SU-DHL-6 (cell line): ENCODE results near the gene ZNF746.

Source experiments
- H2AFZ ChIP-seq: fragments of 200-600 bp; sonication (generic); 2 replicates; pipeline ENCODE4 v1.6.1; 2014; ENCODE audit warnings: low read depth, mild to moderate bottlenecking, moderate library complexity, mixed read lengths, antibody characterized with exemption, low read length; ENCODE audit not compliant: severe bottlenecking
- H3F3A ChIP-seq: fragments of 200-600 bp; shearing (Covaris generic); 2 replicates; pipeline ENCODE4 v1.6.0; 2016; ENCODE audit warnings: antibody characterized with exemption, mild to moderate bottlenecking; ENCODE audit not compliant: insufficient read depth
- H3K27ac ChIP-seq: fragments of 200-600 bp; sonication (generic); 2 replicates; pipeline ENCODE4 v1.5.1; 2016; ENCODE audit warnings: low read depth, mild to moderate bottlenecking, low read length, moderate library complexity, mixed read lengths
- H3K27me3 ChIP-seq: fragments of 200-600 bp; sonication (generic), shearing (Covaris generic); 2 replicates; pipeline ENCODE4 v1.6.0; 2014; ENCODE audit warnings: mild to moderate bottlenecking, low read length
- H3K36me3 ChIP-seq: fragments of 200-600 bp; sonication (generic); 2 replicates; pipeline ENCODE4 v1.6.1; 2014; ENCODE audit warnings: mild to moderate bottlenecking, low read length, mixed read lengths
- H3K4me2 ChIP-seq: fragments of 300-600, 200-600 bp; shearing (Covaris generic), sonication (generic); 2 replicates; pipeline ENCODE4 v1.6.0; 2014; ENCODE audit warnings: low read length, low read depth, mild to moderate bottlenecking; ENCODE audit not compliant: poor library complexity, severe bottlenecking
- H3K4me3 ChIP-seq: fragments of 200-600 bp; sonication (generic); 2 replicates; pipeline ENCODE4 v1.5.1; 2014; ENCODE audit warnings: antibody characterized with exemption, low read length, mild to moderate bottlenecking, mixed read lengths; ENCODE audit not compliant: insufficient read depth, poor library complexity, severe bottlenecking
- H3K79me2 ChIP-seq: fragments of 200-600 bp; sonication (generic); 2 replicates; pipeline ENCODE4 v1.6.1; 2014; ENCODE audit warnings: mild to moderate bottlenecking, low read length, moderate library complexity; ENCODE audit not compliant: insufficient read depth
- H3K9ac ChIP-seq: fragments of 200-600 bp; sonication (generic); 2 replicates; pipeline ENCODE4 v1.7.0; 2014; ENCODE audit warnings: mild to moderate bottlenecking, low read length
- H3K9me2 ChIP-seq: fragments of 200-600 bp; sonication (generic); replicated peaks from 2 replicates; pipeline ENCODE4 v1.6.1; 2014; ENCODE audit warnings: low read length; ENCODE audit not compliant: insufficient read depth
- H3K9me3 ChIP-seq: fragments of 200-600 bp; sonication (generic); 2 replicates; pipeline ENCODE4 v1.6.1; 2014; ENCODE audit warnings: low read length, mixed read lengths; ENCODE audit not compliant: insufficient read depth
- H4K20me1 ChIP-seq: fragments of 200-600 bp; sonication (generic); 2 replicates; pipeline ENCODE4 v1.6.1; 2014; ENCODE audit warnings: low read depth, mild to moderate bottlenecking, antibody characterized with exemption, low read length, moderate library complexity, mixed read lengths
- CTCF ChIP-seq: fragments of 200-600 bp; sonication (generic); IDR thresholded peaks from one replicate; pipeline ENCODE4 v1.5.1; 2017; ENCODE audit warnings: antibody characterized with exemption, mild to moderate bottlenecking, low read length, moderate library complexity; ENCODE audit not compliant: insufficient read depth, poor library complexity, severe bottlenecking
- EZH2phosphoT487 ChIP-seq: fragments of 200-600 bp; sonication (generic), shearing (Covaris generic); conservative IDR thresholded peaks from 2 replicates; pipeline ENCODE4 v1.6.1; 2018; ENCODE audit warnings: mild to moderate bottlenecking, antibody characterized with exemption, low read length, moderate library complexity, mixed read lengths

Gene ZNF746

GRCh38 chr7:149510248-149510647 is 12.6 kb upstream of the ZNF746 start:
- no peaks in the 10 kb centered on the region for H3K27me3 ChIP-seq
- no peak overlapping the region for H3K27ac ChIP-seq
- no peak overlapping the region for H3K4me2 ChIP-seq
- H2AFZ ChIP-seq, result no peak overlapping the region
- no peaks in the 10 kb centered on the region for H3F3A ChIP-seq
- H3K9me3 ChIP-seq, result peaks cover 14% of the 10 kb centered on the region
- no peaks in the 10 kb centered on the region for H3K79me2 ChIP-seq
- H4K20me1 ChIP-seq, result no peaks in the 10 kb centered on the region
- no peaks in the 10 kb centered on the region for H3K36me3 ChIP-seq
- no peak overlapping the region for H3K4me3 ChIP-seq
- H3K9ac ChIP-seq, result no peak overlapping the region
- no peaks in the 10 kb centered on the region for H3K9me2 ChIP-seq
- no peak for TF ChIP-seq EZH2phosphoT487
- TF ChIP-seq CTCF, result no peak

GRCh38 chr7:149509774-149510173 is 12.2 kb upstream of the ZNF746 start:
- no peaks in the 10 kb centered on the region for H3F3A ChIP-seq
- H3K9ac ChIP-seq, result no peak overlapping the region
- TF ChIP-seq CTCF (no peak), EZH2phosphoT487 (no peak)
- peaks cover 19% of the 10 kb centered on the region for H3K9me3 ChIP-seq
- H4K20me1 ChIP-seq, result no peaks in the 10 kb centered on the region
- no peak overlapping the region for H3K4me3 ChIP-seq
- H3K27me3 ChIP-seq, result no peaks in the 10 kb centered on the region
- no peak overlapping the region for H3K27ac ChIP-seq
- H3K36me3 ChIP-seq, result no peaks in the 10 kb centered on the region
- H3K4me2 ChIP-seq, result no peak overlapping the region
- H3K9me2 ChIP-seq, result no peaks in the 10 kb centered on the region
- no peak overlapping the region for H2AFZ ChIP-seq
- H3K79me2 ChIP-seq, result no peaks in the 10 kb centered on the region

- no peaks in the 10 kb centered on the region for H3K36me3 ChIP-seq
- no peaks in the 10 kb centered on the region for H3K9me2 ChIP-seq
- no peak overlapping the region for H2AFZ ChIP-seq
- H3K4me2 ChIP-seq, result no peak overlapping the region
- H3K9me3 ChIP-seq, result peaks cover 23% of the 10 kb centered on the region
- H3F3A ChIP-seq, result no peaks in the 10 kb centered on the region
- no peaks in the 10 kb centered on the region for H3K79me2 ChIP-seq
- no peaks in the 10 kb centered on the region for H4K20me1 ChIP-seq
- TF ChIP-seq CTCF (no peak), EZH2phosphoT487 (no peak)
- H3K27me3 ChIP-seq, result no peaks in the 10 kb centered on the region
- H3K4me3 ChIP-seq, result no peak overlapping the region
- H3K27ac ChIP-seq, result no peak overlapping the region
- no peak overlapping the region for H3K9ac ChIP-seq
Measured at GRCh38 chr7:149505551-149505950, 7.9 kb upstream of the ZNF746 start.

- Histone ChIP-seq H3K9ac (no peak overlapping the region), H3K9me3 (peaks cover 14% of the 10 kb centered on the region; the same call in 1 of the 2 replicates)
Measured at GRCh38 chr7:149501651-149502050, 4.0 kb upstream of the ZNF746 start.

More at GRCh38 chr7:149501651-149502050, 4.0 kb upstream of the ZNF746 start:
- Histone ChIP-seq H3K27me3 (no peaks in the 10 kb centered on the region), H3K79me2 (peaks cover 5% of the 10 kb centered on the region; the same call in 1 of the 2 replicates), H3K4me3 (no peak overlapping the region), H3K4me2 (no peak overlapping the region), H2AFZ (no peak overlapping the region), H4K20me1 (no peaks in the 10 kb centered on the region), H3K36me3 (no peaks in the 10 kb centered on the region), H3K27ac (no peak overlapping the region), H3F3A (0 out of 2 replicates have a peak, but pooled peaks cover 3% of the 10 kb centered on the region), H3K9me2 (no peaks in the 10 kb centered on the region)
- TF ChIP-seq EZH2phosphoT487 (no peak), CTCF (no peak)
